Neutrophil (primary cell): ENCODE results near the gene POC1A.

Source experiments
- H3K27ac ChIP-seq: fragments of 200-600 bp; sonication (generic); 2 replicates; pipeline ENCODE4 v1.5.1; 2016; ENCODE audit warnings: mild to moderate bottlenecking, moderate library complexity
- H3K27me3 ChIP-seq: fragments of 200-600 bp; sonication (generic); 2 replicates; pipeline ENCODE4 v1.6.0; 2016; ENCODE audit warnings: mild to moderate bottlenecking
- H3K36me3 ChIP-seq: fragments of 200-600 bp; sonication (generic); 2 replicates; pipeline ENCODE4 v1.5.1; 2017
- H3K4me1 ChIP-seq, 2 experiments: fragments of 200-600 bp in 1 of 2; sonication (generic) in 1 of 2; 1 replicate in 1 of 2; 2 replicates in 1 of 2; pipeline versions ENCODE4 v1.5.1 to v1.6.1; 2013 to 2016; ENCODE audit warnings: low read depth in 1 of 2, low read length in 1 of 2, mild to moderate bottlenecking in 1 of 2, moderate library complexity in 1 of 2; ENCODE audit not compliant: control insufficient read depth in 1 of 2, insufficient read depth in 1 of 2
- H3K4me3 ChIP-seq, 2 experiments: fragments of 200-600 bp in 1 of 2; sonication (generic) in 1 of 2; 1 replicate in 1 of 2; 2 replicates in 1 of 2; pipeline ENCODE4 v1.5.1; 2013 to 2016; ENCODE audit warnings: low read depth in 1 of 2, low read length in 1 of 2, mild to moderate bottlenecking in 1 of 2, moderate library complexity in 1 of 2
- H3K9me3 ChIP-seq: fragments of 200-600 bp; sonication (generic); 2 replicates; pipeline ENCODE4 v1.5.1; 2016
- CTCF ChIP-seq: fragments of 200-600 bp; sonication (generic); IDR thresholded peaks from 2 replicates; pipeline ENCODE4 v1.5.1; 2016; ENCODE audit warnings: antibody characterized with exemption

Gene POC1A

GRCh38 chr3:52132930-52133329 lies 21.3 kb downstream of the POC1A start:
- peaks cover 73% of the 10 kb centered on the region for H3K36me3 ChIP-seq
- H3K27me3 ChIP-seq = no peaks in the 10 kb centered on the region
- H3K9me3 ChIP-seq = no peaks in the 10 kb centered on the region
- TF ChIP-seq CTCF = no peak
- H3K4me3 ChIP-seq = no peak overlapping the region
- H3K4me1 ChIP-seq = no peaks in the 10 kb centered on the region
- H3K27ac ChIP-seq = no peak overlapping the region

GRCh38 chr3:52132041-52132440 lies 22.2 kb downstream of the POC1A start:
- Histone ChIP-seq H3K9me3 (no peaks in the 10 kb centered on the region), H3K27me3 (no peaks in the 10 kb centered on the region), H3K27ac (no peak overlapping the region), H3K4me1 (no peaks in the 10 kb centered on the region), H3K36me3 (peaks cover 64% of the 10 kb centered on the region), H3K4me3 (no peak overlapping the region)
- TF ChIP-seq CTCF = no peak

- no peak overlapping the region for H3K4me3 ChIP-seq
- H3K9me3 ChIP-seq = no peaks in the 10 kb centered on the region
- H3K27ac ChIP-seq = no peak overlapping the region
- H3K36me3 ChIP-seq = peaks cover 55% of the 10 kb centered on the region
- H3K27me3 ChIP-seq = no peaks in the 10 kb centered on the region
- TF ChIP-seq CTCF = no peak
- no peaks in the 10 kb centered on the region for H3K4me1 ChIP-seq
Observed at GRCh38 chr3:52130966-52131622, 23.1 kb downstream of the POC1A start.

- Histone ChIP-seq H3K9me3 (no peaks in the 10 kb centered on the region), H3K27me3 (no peaks in the 10 kb centered on the region), H3K36me3 (peaks cover 64% of the 10 kb centered on the region), H3K4me3 (no peak overlapping the region), H3K4me1 (no peaks in the 10 kb centered on the region), H3K27ac (no peak overlapping the region)
- no peak for TF ChIP-seq CTCF
Observed at GRCh38 chr3:52128118-52128683, 26.0 kb downstream of the POC1A start.

GRCh38 chr3:52126500-52126899 lies 27.7 kb downstream of the POC1A start:
- TF ChIP-seq CTCF = no peak
- no peaks in the 10 kb centered on the region for H3K27me3 ChIP-seq
- peaks cover 7 to 10% of the 10 kb centered on the region in 2 experiments for H3K4me1 ChIP-seq
- H3K9me3 ChIP-seq = no peaks in the 10 kb centered on the region
- no peak overlapping the region for H3K27ac ChIP-seq
- H3K4me3 ChIP-seq = no peak overlapping the region
- peaks cover 51% of the 10 kb centered on the region for H3K36me3 ChIP-seq
